Occipital lobe (tissue), 2 donors: ENCODE measurements around the gene PTPRT. TPM values are rescaled to one million over a fixed set of nuclear protein-coding genes. Genes with fewer than 3 reads are reported as not detected.

ENCODE experiments used
- DNase-seq: peaks from one replicate; lab custom pipeline; 2025; lab: John Stamatoyannopoulos, UW
- total RNA-seq: library from RNA; depleted of rRNA; stranded (reverse); fragments of >200 nt; gene quantifications from one replicate; pipeline ENCODE4 v1.2.3, GENCODE V29; 2014

Gene PTPRT
- total RNA-seq, 1 donor from 2014 or later: 17.8 TPM

DNA sequence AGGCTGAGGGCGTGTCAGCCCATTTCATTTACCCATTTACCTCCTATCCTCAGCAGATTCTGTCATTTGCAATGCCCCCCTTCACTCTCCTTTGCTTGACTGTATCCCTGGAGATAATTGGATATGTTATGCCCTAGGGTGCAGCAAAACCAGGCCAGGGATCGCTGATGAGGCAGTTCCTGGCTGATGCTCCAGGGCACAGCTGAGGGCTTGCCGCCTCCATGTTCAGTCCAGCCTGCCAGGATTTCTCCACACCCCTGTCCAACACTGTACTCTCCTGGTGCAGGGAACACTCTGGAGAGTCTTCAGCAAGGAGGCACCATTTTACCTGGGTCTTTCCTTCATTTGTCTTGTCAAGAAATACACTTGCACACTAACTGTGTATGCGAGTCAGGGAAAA is 1039.5 kb downstream of the PTPRT start:
- no peak for DNase-seq

GRCh38 chr20:42138729-42139128 is 1051.0 kb downstream of the PTPRT start:
- DNase-seq: no peak

DNA sequence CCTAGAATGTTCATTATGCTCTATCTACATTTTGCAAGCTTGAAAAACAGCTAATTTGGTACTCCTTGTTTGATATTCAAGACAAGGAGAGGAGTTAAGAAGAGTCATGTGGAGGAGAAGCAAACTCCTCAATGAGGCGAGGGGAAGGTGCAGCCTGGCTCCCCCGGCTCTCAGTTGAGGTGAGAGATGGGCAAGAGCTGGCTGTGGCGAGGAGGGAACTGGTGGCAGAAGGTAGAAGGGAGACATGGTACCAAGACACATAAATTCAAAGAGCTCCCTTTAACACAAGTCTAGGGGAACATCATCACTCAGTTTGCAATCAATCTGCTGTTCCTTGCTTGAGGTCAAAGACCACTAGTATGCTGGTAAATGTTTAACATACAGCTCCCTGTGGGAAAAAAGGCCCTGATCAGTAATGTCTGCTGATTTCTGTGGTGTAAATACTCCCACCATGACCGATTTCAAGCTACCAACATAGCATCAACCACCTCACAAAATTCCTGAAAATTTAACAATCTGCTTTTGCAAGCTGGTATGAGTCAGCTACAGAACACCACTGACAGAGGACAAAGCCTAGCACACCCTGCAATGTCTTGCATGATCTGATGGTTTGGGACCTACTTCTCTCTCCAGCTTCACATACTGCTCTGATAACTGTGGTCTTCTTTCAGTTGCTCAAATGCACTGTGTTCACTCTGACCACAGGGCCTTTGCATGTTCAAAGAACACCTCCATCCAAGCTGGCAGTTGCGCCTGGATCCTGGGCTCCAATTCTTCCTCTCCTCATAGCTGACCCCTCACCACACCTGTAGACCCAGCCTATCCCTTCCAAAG is 1055.2 kb downstream of the PTPRT start:
- no peak for DNase-seq

DNA sequence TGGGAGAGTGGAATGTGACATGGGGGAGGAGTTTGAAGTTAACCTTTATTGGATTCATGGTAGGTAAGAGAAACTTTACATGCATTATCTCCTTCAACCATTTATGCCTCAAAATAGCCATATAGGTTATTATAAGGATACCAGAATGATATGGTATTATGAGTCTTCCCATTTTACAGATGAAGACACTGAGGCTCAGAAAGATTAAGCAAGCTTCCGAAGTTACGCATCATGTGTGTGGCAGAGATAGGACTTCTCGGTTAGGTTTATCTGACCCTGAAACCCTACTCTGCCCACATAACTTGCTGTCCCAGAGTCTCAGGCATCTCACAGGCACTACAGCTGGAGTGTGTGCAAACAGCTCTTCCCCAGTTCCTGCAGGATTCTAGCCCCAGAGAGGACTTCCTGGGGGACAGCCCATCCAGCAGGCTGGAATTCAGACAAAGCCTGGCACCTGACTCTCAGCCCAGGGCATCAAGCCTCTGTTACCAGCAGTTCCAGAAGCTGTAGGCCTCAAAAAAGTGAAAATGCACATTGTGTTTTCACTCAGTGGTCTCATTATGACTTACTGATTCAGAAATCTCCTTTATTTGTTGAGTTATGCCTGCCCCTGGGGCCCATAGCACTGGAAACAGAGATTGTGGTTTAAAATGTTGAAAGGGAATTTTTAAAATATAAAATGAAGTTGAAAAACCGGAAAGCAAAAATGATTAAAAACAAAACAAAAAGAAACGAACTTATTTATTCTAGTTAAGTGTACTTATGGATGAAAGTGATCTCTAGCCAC is 1058.7 kb downstream of the PTPRT start:
- no peak for DNase-seq

DNA sequence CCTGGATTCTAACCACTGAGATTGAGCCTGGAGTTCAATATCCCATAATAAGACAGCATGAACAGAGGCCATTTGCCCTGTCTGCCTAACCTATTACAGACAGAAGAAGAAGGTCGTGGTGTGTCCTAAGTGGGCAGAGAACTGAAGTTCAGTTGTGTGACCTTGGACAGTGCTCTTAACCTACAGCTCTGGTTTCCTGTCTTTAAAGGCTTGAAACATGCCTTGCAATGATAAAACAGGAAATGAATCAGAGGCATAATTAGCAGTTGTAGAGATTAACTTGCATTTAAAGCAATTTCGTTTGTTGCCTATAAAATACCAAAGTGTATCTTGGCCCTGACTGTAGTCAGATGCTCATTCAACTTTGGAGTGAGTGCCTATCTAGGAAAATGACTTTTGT is 1064.3 kb downstream of the PTPRT start:
- no peak for DNase-seq

GRCh38 chr20:42123981-42124473 is 1065.7 kb downstream of the PTPRT start:
- DNase-seq: peak; percentile 24

GRCh38 chr20:42118409-42119125 is 1071.1 kb downstream of the PTPRT start:
- DNase-seq: no peak

GRCh38 chr20:42118001-42118400 is 1071.7 kb downstream of the PTPRT start:
- DNase-seq: no peak

DNA sequence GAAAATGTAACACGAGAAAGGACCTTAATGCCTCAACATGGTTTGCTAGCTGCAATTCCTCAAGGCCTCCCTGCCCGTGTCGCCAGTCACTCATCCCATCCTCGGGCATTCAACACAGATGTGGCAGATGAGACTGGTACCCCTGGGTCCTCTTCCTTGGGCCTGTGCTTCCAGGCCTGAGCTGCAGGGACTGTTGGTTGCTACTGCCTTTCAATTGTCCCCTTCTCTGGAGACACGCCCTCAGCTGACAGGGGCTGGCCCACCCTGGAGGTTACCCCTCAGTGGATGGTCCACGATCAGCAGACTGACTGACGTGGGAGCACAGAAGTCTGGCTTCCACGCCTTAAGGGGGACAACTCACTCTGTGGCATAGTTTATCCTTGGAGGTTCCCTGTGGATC is 1076.5 kb downstream of the PTPRT start:
- DNase-seq: no peak

DNA sequence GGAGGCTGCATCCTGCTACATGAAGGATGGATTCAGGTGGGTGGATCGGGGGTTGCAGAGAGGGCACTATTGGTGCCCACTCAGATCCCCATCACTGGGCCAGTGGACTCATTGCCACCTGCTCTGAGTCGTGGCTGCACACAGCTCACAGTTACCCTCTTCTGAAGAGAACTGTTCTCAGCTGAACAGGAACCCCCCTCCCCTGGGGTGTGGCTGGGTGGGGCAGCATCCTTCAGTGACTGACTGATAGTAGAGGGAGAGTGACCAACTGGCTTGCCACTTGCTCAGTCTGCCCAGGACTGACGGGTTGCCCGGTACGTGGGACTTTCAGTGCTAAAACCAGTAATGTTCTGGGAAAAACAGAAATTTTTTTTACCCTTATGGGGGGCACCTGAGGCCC is 1077.5 kb downstream of the PTPRT start:
- DNase-seq: no peak

- DNase-seq: no peak
Observed at GRCh38 chr20:42111349-42111748, 1078.4 kb downstream of the PTPRT start.

DNA sequence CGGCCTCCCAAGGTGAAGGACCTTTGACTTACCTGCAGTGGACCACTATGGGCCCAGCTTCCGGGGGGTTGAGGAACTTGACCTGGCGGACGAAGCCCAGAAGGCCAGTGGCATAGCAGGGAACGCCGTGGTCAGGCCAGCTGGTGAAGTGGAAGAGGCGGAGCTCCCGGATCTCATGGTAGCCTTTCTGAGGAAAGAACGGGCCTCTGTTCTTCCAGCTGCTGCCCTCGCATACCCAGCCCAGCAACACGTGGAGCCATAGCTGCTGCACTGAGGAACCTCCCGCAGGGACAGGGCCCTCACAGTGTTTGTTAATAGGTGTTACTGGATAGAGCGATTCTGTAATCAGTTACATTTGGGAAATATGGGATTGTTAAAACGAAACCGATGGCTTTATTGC is 1079.4 kb downstream of the PTPRT start:
- DNase-seq: no peak

GRCh38 chr20:42102000-42102399 is 1087.7 kb downstream of the PTPRT start:
- no peak for DNase-seq

DNA sequence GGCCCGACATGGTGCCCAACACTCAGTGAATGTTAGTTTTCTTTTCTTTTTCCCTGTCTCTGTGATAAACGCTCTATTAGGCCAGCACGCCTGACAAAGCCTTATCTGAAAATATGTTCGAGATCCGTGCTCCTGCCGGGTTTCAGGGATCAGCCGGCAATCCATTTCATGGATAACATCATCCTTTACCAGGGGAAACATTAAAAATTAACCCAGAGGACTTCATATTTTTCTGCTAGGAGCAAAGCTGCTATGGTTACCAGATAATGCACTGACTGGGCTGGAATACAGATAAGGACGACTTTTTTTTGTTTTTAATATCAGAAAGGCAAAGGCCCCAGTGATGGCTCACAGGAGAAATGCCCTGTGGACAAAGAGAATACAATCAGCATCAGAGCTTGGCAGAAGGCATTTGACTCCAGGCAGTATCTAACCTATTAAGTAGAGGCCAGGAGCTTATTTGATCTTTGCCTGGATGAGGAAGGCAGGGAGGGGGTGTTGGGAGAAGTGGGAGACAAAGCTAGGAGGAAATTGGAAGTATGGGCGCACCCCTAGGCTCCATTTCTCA is 1089.5 kb downstream of the PTPRT start:
- DNase-seq: no peak

DNA sequence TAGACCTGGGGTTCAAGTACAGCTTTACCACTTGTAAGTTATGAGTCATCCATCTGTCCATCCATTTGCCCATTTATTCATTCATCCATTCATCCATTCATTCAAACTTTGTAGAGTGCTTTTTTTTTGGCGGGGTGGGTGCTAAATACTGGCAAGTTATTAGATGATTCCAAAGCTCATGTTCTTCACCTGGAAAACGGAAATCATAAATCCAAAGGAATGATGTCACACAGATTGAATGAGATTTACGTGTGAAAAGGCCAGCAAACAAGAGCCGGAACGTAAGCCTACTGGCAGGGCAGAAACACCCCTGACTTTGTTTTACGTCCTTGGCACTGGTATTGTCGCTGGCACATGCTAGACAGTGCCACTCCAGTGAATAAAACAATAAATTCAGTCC is 1090.6 kb downstream of the PTPRT start:
- no peak for DNase-seq

GRCh38 chr20:42098418-42098817 is 1091.3 kb downstream of the PTPRT start:
- no peak for DNase-seq

DNA sequence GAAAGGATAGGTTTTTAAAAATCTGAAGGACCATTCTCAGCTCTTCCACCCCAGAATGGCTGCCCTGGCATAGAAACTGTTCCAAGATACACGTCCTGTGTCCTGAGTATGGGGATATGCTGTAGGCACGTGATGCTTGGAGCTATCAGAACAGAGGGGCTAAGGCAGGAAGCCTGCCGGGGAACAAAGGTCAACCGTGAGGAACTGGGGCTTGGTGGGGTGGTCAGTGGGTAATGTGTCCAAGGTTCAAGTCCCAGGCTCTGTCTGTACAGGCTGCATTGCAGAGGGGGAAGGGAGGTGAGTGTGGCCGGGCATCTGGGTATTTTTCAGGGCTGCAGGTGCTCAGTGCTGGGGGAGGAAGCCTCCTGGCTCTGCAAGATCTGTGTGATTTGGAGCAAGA is 1092.0 kb downstream of the PTPRT start:
- no peak for DNase-seq

GRCh38 chr20:42095221-42095620 is 1094.5 kb downstream of the PTPRT start:
- DNase-seq: no peak

GRCh38 chr20:42093542-42094440 is 1095.9 kb downstream of the PTPRT start:
- DNase-seq: no peak

- DNase-seq: no peak
Observed at GRCh38 chr20:42093041-42093440, 1096.7 kb downstream of the PTPRT start.

- DNase-seq: no peak
Observed at GRCh38 chr20:42085366-42085765, 1104.3 kb downstream of the PTPRT start.
